ENCODE data around the gene SLC39A11.

The SLC39A11 gene

GRCh38 chr17:72603420-72604242 lies 488.9 kb downstream of the SLC39A11 start:
- no peak for DNase-seq

- DNase-seq, result no peak
Observed at GRCh38 chr17:72602517-72603419, 489.7 kb downstream of the SLC39A11 start.

- no peak for DNase-seq
Observed at GRCh38 chr17:72600934-72601333, 491.6 kb downstream of the SLC39A11 start.

- no peak for DNase-seq
Observed at GRCh38 chr17:72599891-72600290, 492.6 kb downstream of the SLC39A11 start.

- no peak for DNase-seq
Observed at GRCh38 chr17:72598695-72599094, 493.8 kb downstream of the SLC39A11 start.

- DNase-seq, result no peak
Observed at GRCh38 chr17:72597354-72598087, 495.0 kb downstream of the SLC39A11 start.

Measured in stimulated activated CD4-positive, alpha-beta T cell treated with anti-CD3 and anti-CD28 coated beads, Interleukin-4, amount 100 ng/mL, for 24 hours (primary cell).